Gastrocnemius medialis (tissue), 4 donors: ENCODE data around the gene STX8. TPM values are rescaled to one million over a fixed set of nuclear protein-coding genes. Genes with fewer than 3 reads are reported as not detected.
"Not testable (repeated sequence)": the region's sequence is repeated elsewhere in the genome, so short reads cannot be mapped to it uniquely, and the experiment has no call there.

Experiments
- ATAC-seq, 2 donors: fragments of 150-250 bp; one replicate each; pipeline ENCODE4 v1.9.1; 2016
- DNase-seq, 2 donors: peaks; one replicate each; pipeline ENCODE4 v3.0.0-alpha.2; 2019
- H3K27ac ChIP-seq, 4 donors: fragments of 200-600 bp; sonication (generic); 1 replicate in 1 of 4; 2 replicates in 3 of 4; pipeline ENCODE4 v1.5.1; 2016 to 2018; ENCODE audit warnings: mild to moderate bottlenecking in 2 of 4, moderate library complexity in 1 of 4
- H3K27me3 ChIP-seq, 3 donors: fragments of 200-600 bp; sonication (generic) in 2 of 3; 1 replicate in 1 of 3; 2 replicates in 2 of 3; pipeline versions ENCODE4 v1.5.1 to v1.6.0; 2016 to 2019; ENCODE audit warnings: mild to moderate bottlenecking in 1 of 3, moderate library complexity in 1 of 3
- H3K36me3 ChIP-seq, 2 donors: fragments of 200-600 bp; sonication (generic) in 1 of 2; one replicate each; pipeline ENCODE4 v1.5.1; 2017 to 2018
- H3K4me1 ChIP-seq, 2 donors: fragments of 200-600 bp; sonication (generic) in 1 of 2; one replicate each; pipeline ENCODE4 v1.5.1; 2016 to 2017; ENCODE audit warnings: mild to moderate bottlenecking in 2 of 2
- H3K4me3 ChIP-seq, 4 donors: fragments of 200-600 bp; sonication (generic) in 3 of 4; 1 replicate in 1 of 4; 2 replicates in 3 of 4; pipeline ENCODE4 v1.5.1; 2016 to 2019; ENCODE audit warnings: mild to moderate bottlenecking in 2 of 4
- H3K9me3 ChIP-seq, 3 donors: fragments of 200-600 bp; sonication (generic) in 2 of 3; 1 replicate in 1 of 3; 2 replicates in 2 of 3; pipeline ENCODE4 v1.5.1; 2016 to 2019
- POLR2A ChIP-seq, 2 donors: fragments of 450-650 bp; IDR thresholded peaks; one replicate each; pipeline ENCODE4 v1.6.1; 2017; ENCODE audit warnings: antibody characterized with exemption in 2 of 2, mild to moderate bottlenecking in 2 of 2, moderate library complexity in 2 of 2
- in situ Hi-C, 4 donors: fragments of 200-750 bp; cut with MboI; loops; one replicate each; pipeline versions ENCODE4 v1.15.0 to v1.8.0; 2017; ENCODE audit warnings: low sequenced_read_pairs in 4 of 4
- intact Hi-C: fragments of 100-400 bp; cut with DNase I; formaldehyde crosslinking; loops from one replicate; pipeline ENCODE4 v1.15.1; 2023; ENCODE audit warnings: low total_unique reads
- total RNA-seq, 4 donors: library from RNA; depleted of rRNA; stranded (reverse); fragments of >200 nt; gene quantifications; one replicate each; pipeline versions ENCODE4 v1.1.0 to v1.2.3, GENCODE V29; 2016
- TF ChIP-seq, protein P1 (sequence below), 5 experiments: fragments of 450-650 bp in 3 of 5; fragments of 200-600 bp in 2 of 5; sonication (generic) in 2 of 5; IDR thresholded peaks in 4 of 5; conservative IDR thresholded peaks in 1 of 5; 1 replicate in 4 of 5; 2 replicates in 1 of 5; pipeline ENCODE4 v1.5.1; 2016 to 2019; ENCODE audit warnings: antibody characterized with exemption in 5 of 5, mild to moderate bottlenecking in 3 of 5, moderate library complexity in 3 of 5

The STX8 gene
- total RNA-seq, 4 donors from 2014 or later, result 39.1 to 67.7 (median 58.2) TPM

DNA sequence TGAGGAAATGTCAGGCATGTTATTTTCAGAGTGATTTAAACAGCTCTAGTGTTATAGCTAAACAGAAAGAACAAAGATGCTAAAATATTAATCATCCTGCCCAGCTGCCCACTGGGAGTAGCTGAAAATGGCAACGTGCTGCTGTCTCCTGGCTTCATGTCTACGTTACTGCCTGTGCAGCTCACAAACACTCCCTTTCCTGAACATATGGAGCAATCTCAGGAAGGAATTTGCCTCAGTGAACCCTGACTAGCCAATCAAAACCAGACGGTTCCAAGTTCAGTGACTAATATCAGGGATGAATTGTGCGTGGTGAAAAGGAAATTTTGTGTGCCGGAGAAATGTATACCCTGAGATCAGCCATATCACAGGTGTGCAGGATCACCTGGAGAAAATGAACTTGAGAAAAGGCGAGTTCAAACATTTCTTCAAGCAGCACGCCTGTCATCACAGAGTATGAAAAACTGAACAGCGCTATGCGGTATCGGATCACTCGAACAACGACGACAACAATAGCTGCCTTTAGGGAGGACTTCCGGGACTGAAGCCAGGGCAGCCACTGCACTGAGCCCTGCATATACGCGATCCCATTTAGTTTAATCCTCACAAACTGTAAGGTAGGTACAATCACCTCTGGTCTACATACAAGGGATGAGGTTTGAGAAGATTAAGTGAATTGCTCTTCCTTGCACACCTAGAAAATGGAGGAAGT, 110.3 kb downstream of the STX8 start:
- Histone ChIP-seq H3K9me3 (no peaks in the 10 kb centered on the region), H3K27ac (no peak overlapping the region), H3K36me3 (no peaks in the 10 kb centered on the region), H3K27me3 (no peaks in the 10 kb centered on the region), H3K4me3 (no peak overlapping the region), H3K4me1 (peaks cover 13 to 22% of the 10 kb centered on the region in 2 donors)
- DNase-seq, result no peak
- intact Hi-C loops, result no loop called here
- no peak for ATAC-seq
- in situ Hi-C loops, result loop anchor here in 1 of 4 donors (10.0 kb wide), 1 partner anchor 49 kb away; no protein-coding TSS in a partner anchor
- TF ChIP-seq POLR2A (IDR thresholded peaks at IDR 0.05), result no peak
- TF ChIP-seq, protein P1, sequence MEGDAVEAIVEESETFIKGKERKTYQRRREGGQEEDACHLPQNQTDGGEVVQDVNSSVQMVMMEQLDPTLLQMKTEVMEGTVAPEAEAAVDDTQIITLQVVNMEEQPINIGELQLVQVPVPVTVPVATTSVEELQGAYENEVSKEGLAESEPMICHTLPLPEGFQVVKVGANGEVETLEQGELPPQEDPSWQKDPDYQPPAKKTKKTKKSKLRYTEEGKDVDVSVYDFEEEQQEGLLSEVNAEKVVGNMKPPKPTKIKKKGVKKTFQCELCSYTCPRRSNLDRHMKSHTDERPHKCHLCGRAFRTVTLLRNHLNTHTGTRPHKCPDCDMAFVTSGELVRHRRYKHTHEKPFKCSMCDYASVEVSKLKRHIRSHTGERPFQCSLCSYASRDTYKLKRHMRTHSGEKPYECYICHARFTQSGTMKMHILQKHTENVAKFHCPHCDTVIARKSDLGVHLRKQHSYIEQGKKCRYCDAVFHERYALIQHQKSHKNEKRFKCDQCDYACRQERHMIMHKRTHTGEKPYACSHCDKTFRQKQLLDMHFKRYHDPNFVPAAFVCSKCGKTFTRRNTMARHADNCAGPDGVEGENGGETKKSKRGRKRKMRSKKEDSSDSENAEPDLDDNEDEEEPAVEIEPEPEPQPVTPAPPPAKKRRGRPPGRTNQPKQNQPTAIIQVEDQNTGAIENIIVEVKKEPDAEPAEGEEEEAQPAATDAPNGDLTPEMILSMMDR (IDR thresholded peaks at IDR 0.05 in 4 of 5, conservative IDR thresholded peaks at IDR 0.05 in 1 of 5), result no peak

DNA sequence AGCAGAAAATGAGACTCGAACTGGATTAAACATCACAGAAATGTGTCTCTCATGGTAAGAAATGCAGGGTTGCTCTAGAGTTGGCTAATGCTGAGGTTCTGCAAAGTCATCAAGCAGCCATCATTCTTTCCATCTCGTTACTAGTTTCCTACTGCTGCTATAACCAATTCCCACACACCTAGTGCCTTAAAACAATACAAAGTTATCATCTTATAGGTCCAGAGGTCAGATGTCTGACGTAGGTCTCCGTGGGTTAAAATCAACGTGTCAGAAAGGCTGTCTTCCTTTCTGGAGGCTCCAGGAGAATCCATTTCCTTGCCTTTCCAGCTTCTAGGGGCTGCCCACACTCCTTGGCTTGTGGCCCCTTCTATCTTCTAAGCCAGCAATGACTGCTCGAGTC, 118.6 kb downstream of the STX8 start:
- ATAC-seq (no peak), DNase-seq (no peak)
- H3K9me3 ChIP-seq, result no peaks in the 10 kb centered on the region
- H3K27ac ChIP-seq, result no peak overlapping the region
- in situ Hi-C loops (no loop called here), intact Hi-C loops (no loop called here)
- TF ChIP-seq, protein P1 (IDR thresholded peaks at IDR 0.05 in 4 of 5, conservative IDR thresholded peaks at IDR 0.05 in 1 of 5), result no peak
- no peak for TF ChIP-seq POLR2A (IDR thresholded peaks at IDR 0.05)
- H3K36me3 ChIP-seq, result no peaks in the 10 kb centered on the region
- H3K4me3 ChIP-seq, result no peak overlapping the region
- H3K27me3 ChIP-seq, result no peaks in the 10 kb centered on the region
- no peaks in the 10 kb centered on the region for H3K4me1 ChIP-seq

DNA sequence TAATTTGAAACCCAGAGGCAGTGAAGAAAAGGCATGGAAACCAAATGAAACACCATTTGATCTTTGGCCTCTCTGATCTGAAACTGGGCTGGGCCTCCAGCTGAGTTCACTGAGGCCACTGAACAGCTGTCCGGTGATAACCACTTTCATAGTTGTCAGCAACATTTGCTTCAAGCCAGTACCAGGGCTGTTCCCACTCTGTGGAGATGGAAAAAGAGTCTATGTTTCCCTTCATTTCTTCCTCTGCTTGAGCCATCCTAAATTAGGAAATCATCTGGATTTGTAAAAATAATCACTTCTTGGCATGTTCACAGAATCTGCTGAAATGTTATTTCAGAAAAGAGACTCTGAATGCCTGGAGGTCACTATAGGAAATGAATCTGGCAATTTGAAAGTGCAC, 119.3 kb downstream of the STX8 start:
- Histone ChIP-seq H3K36me3 (no peaks in the 10 kb centered on the region), H3K27ac (no peak overlapping the region), H3K4me1 (no peaks in the 10 kb centered on the region), H3K4me3 (no peak overlapping the region), H3K9me3 (no peaks in the 10 kb centered on the region), H3K27me3 (no peaks in the 10 kb centered on the region)
- intact Hi-C loops (no loop called here), in situ Hi-C loops (no loop called here)
- no peak for DNase-seq
- TF ChIP-seq, protein P1 (IDR thresholded peaks at IDR 0.05 in 4 of 5, conservative IDR thresholded peaks at IDR 0.05 in 1 of 5), result no peak
- no peak for TF ChIP-seq POLR2A (IDR thresholded peaks at IDR 0.05)
- no peak for ATAC-seq

DNA sequence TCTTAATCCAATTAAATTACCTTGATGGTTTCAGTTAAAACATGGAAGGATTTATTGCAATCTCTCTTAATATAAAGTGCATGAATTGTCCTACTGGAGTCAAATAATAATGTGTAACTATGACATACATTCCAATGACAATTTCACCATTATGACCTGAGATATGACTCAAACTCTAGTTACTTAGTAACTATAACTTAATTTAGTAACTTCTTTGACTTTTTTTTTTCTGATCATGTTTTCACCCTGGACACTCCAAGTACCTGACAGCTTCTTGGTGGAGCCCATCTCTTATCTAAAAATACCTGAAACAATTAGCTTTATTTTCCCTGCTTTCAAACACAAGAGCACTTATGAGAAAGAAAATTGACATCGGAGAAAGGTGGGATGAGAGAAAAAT, 123.7 kb downstream of the STX8 start:
- intact Hi-C loops, result no loop called here
- no peak overlapping the region for H3K4me3 ChIP-seq
- H3K27ac ChIP-seq, result no peak overlapping the region
- H3K27me3 ChIP-seq, result no peaks in the 10 kb centered on the region
- TF ChIP-seq POLR2A (IDR thresholded peaks at IDR 0.05), result no peak
- TF ChIP-seq, protein P1 (IDR thresholded peaks at IDR 0.05 in 4 of 5, conservative IDR thresholded peaks at IDR 0.05 in 1 of 5), result no peak
- no peaks in the 10 kb centered on the region for H3K36me3 ChIP-seq
- in situ Hi-C loops, result no loop called here
- H3K4me1 ChIP-seq, result no peaks in the 10 kb centered on the region
- no peaks in the 10 kb centered on the region for H3K9me3 ChIP-seq
- no peak for ATAC-seq
- DNase-seq, result no peak

DNA sequence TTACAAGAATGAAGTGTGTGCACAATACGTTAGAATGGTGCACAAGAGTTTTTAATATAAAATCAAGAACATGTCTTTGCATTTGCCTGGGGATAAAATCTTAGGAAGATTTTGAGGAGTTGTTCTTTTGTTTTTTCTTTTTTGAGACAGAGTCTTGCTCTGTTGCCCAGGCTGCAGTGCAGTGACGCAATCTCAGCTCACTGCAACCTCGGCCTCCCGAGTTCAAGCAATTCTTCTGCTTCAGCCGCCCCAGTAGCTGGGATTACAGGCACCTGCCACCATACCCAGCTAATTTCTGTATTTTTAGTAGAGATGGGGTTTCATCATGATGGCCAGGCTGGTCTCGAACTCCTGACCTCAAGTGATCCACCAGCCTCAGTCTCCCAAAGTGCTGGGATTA, 128.3 kb downstream of the STX8 start:
- H3K27me3 ChIP-seq, intact Hi-C loops, H3K4me3 ChIP-seq, H3K36me3 ChIP-seq, H3K27ac ChIP-seq, H3K9me3 ChIP-seq, in situ Hi-C loops, DNase-seq, ATAC-seq, H3K4me1 ChIP-seq: not testable (repeated sequence)
